HepG2 (cell line): Measurements from ENCODE around the gene KRTAP3-3.

Experiments
- CCDC6 ChIP-seq: sonication (generic); formaldehyde crosslinking; IDR thresholded peaks from 2 replicates; pipeline ENCODE4 v1.8.1; 2022; ENCODE audit warnings: mild to moderate bottlenecking, missing genetic modification reagents, moderate library complexity
- CTCF ChIP-seq: sonication (generic); formaldehyde crosslinking; IDR thresholded peaks from 2 replicates; pipeline ENCODE4 v1.5.0; 2020; ENCODE audit warnings: mild to moderate bottlenecking, missing genetic modification reagents, moderate library complexity
- IRF2 ChIP-seq: IDR thresholded peaks from 2 replicates; pipeline ENCODE4 v1.6.1; 2018; ENCODE audit warnings: missing genetic modification reagents, missing compliant biosample characterization
- MED8 ChIP-seq: sonication (generic); formaldehyde crosslinking; IDR thresholded peaks from 2 replicates; pipeline ENCODE4 v1.8.1; 2023; ENCODE audit warnings: mild to moderate bottlenecking, missing genetic modification reagents; ENCODE audit not compliant: insufficient replicate concordance
- POLR2AphosphoS5 ChIP-seq: IDR thresholded peaks from 2 replicates; pipeline ENCODE4 v1.6.1; 2012; ENCODE audit warnings: low read depth, low read length
- RFX5 ChIP-seq: IDR thresholded peaks from 2 replicates; pipeline ENCODE4 v1.6.1; 2011; ENCODE audit warnings: low read depth, low read length, improper control_type of control experiment
- SMC3 ChIP-seq: IDR thresholded peaks from 2 replicates; pipeline ENCODE4 v1.6.1; 2011; ENCODE audit warnings: low read length, improper control_type of control experiment
- SRF ChIP-seq: IDR thresholded peaks from 2 replicates; pipeline ENCODE4 v1.6.1; 2011; ENCODE audit warnings: mild to moderate bottlenecking, low read depth, low read length, moderate library complexity
- TAF15 ChIP-seq: fragments of 200-400 bp; formaldehyde crosslinking; IDR thresholded peaks from one replicate; pipeline ENCODE4 v1.6.1; 2018; ENCODE audit warnings: mild to moderate bottlenecking, low read depth, low read length; ENCODE audit not compliant: poor library complexity, severe bottlenecking
- TBP ChIP-seq: sonication (generic); formaldehyde crosslinking; IDR thresholded peaks from 2 replicates; pipeline ENCODE4 v1.5.0; 2020; ENCODE audit warnings: missing genetic modification reagents
- YY1 ChIP-seq: IDR thresholded peaks from 2 replicates; pipeline ENCODE4 v1.6.1; 2011; ENCODE audit warnings: low read length, low read depth, moderate library complexity, mild to moderate bottlenecking; ENCODE audit not compliant: insufficient read depth, insufficient replicate concordance
- ZFP36L2 ChIP-seq: sonication (generic); formaldehyde crosslinking; IDR thresholded peaks from 2 replicates; pipeline ENCODE4 v1.4.0; 2020; ENCODE audit warnings: missing genetic modification reagents
- ZNF253 ChIP-seq: sonication (generic); formaldehyde crosslinking; IDR thresholded peaks from 2 replicates; pipeline ENCODE4 v1.8.0; 2022; ENCODE audit warnings: mild to moderate bottlenecking, missing genetic modification reagents, borderline replicate concordance

- TF ChIP-seq MED8 (CRISPR knock-in tag): no peak
- TF ChIP-seq IRF2 (CRISPR knock-in tag): peak; percentile 51; the same call in 1 of the 2 replicates
- no peak for TF ChIP-seq YY1
- TF ChIP-seq CCDC6 (CRISPR knock-in tag): no peak
- TF ChIP-seq CTCF (CRISPR knock-in tag): no peak
- TF ChIP-seq ZNF253: no peak
- TF ChIP-seq RFX5: no peak
- no peak for TF ChIP-seq ZFP36L2 (CRISPR knock-in tag)
- no peak for TF ChIP-seq POLR2AphosphoS5
- no peak; the same call in 1 of the 2 replicates for TF ChIP-seq SMC3
- TF ChIP-seq TAF15: no peak
- TF ChIP-seq TBP (CRISPR knock-in tag): no peak
- no peak for TF ChIP-seq SRF
Measured at GRCh38 chr17:40958086-40958953, 35.6 kb downstream of the KRTAP3-3 start.
